Measurements from ENCODE around the gene SEC16A.

The SEC16A gene

GRCh38 chr9:136465500-136466154 is 17.2 kb downstream of the SEC16A start:
- DNase-seq (ENCODE audit: low read depth in 2 of 2): no peak

GRCh38 chr9:136464241-136464640 is 18.6 kb downstream of the SEC16A start:
- no peak for DNase-seq (ENCODE audit: low read depth in 2 of 2)

- no peak for DNase-seq (ENCODE audit: low read depth in 2 of 2)
Measured at GRCh38 chr9:136463578-136463977, 19.3 kb downstream of the SEC16A start.

- no peak for DNase-seq (ENCODE audit: low read depth in 2 of 2)
Measured at GRCh38 chr9:136462664-136463063, 20.2 kb downstream of the SEC16A start.

- no peak for DNase-seq (ENCODE audit: low read depth in 2 of 2)
Measured at GRCh38 chr9:136460772-136461325, 22.0 kb downstream of the SEC16A start.

- no peak for DNase-seq (ENCODE audit: low read depth in 2 of 2)
Measured at GRCh38 chr9:136459425-136459824, 23.4 kb downstream of the SEC16A start.

GRCh38 chr9:136457326-136457725 is 25.5 kb downstream of the SEC16A start:
- no peak for DNase-seq (ENCODE audit: low read depth in 2 of 2)

- DNase-seq (ENCODE audit: low read depth in 2 of 2): no peak
Measured at GRCh38 chr9:136456258-136456657, 26.6 kb downstream of the SEC16A start.

GRCh38 chr9:136455043-136456002 is 27.5 kb downstream of the SEC16A start:
- DNase-seq (ENCODE audit: low read depth in 2 of 2): no peak

GRCh38 chr9:136454026-136454796 is 28.6 kb downstream of the SEC16A start:
- DNase-seq (ENCODE audit: low read depth in 2 of 2): no peak

GRCh38 chr9:136453326-136453725 is 29.5 kb downstream of the SEC16A start:
- no peak for DNase-seq (ENCODE audit: low read depth in 2 of 2)

- no peak for DNase-seq (ENCODE audit: low read depth in 2 of 2)
Measured at GRCh38 chr9:136451221-136451877, 31.5 kb downstream of the SEC16A start.

GRCh38 chr9:136448655-136449054 is 34.2 kb downstream of the SEC16A start:
- no peak for DNase-seq (ENCODE audit: low read depth in 2 of 2)

GRCh38 chr9:136447173-136447778 is 35.6 kb downstream of the SEC16A start:
- no peak for DNase-seq (ENCODE audit: low read depth in 2 of 2)

GRCh38 chr9:136445799-136446198 is 37.0 kb downstream of the SEC16A start:
- DNase-seq (ENCODE audit: low read depth in 2 of 2): no peak

GRCh38 chr9:136444102-136444501 is 38.7 kb downstream of the SEC16A start:
- no peak for DNase-seq (ENCODE audit: low read depth in 2 of 2)

- DNase-seq (ENCODE audit: low read depth in 2 of 2): no peak
Measured at GRCh38 chr9:136443687-136444086, 39.2 kb downstream of the SEC16A start.

- no peak for DNase-seq (ENCODE audit: low read depth in 2 of 2)
Measured at GRCh38 chr9:136443087-136443486, 39.8 kb downstream of the SEC16A start.

GRCh38 chr9:136442265-136442664 is 40.6 kb downstream of the SEC16A start:
- no peak for DNase-seq (ENCODE audit: low read depth in 2 of 2)

GRCh38 chr9:136441681-136442245 is 41.1 kb downstream of the SEC16A start:
- no peak for DNase-seq (ENCODE audit: low read depth in 2 of 2)
